ENCODE measurements around the gene ROMO1. TPM values are rescaled to one million over a fixed set of nuclear protein-coding genes. Genes with fewer than 3 reads are reported as not detected.

Gene ROMO1
- total RNA-seq, 2 donors from 2014 or later: 263 to 409 TPM

GRCh38 chr20:35653893-35654292 is 45.3 kb upstream of the ROMO1 start:
- Histone ChIP-seq H3K4me1 (peaks cover 0 to 35% of the 10 kb centered on the region in 2 donors), H3K27me3 (no peaks in the 10 kb centered on the region), H3K27ac (no peak overlapping the region), H3K36me3 (peaks cover 20% of the 10 kb centered on the region), H3K9me3 (no peaks in the 10 kb centered on the region), H3K4me3 (no peak overlapping the region)
- no peak for DNase-seq (ENCODE audit: low spot score)
- no peak for TF ChIP-seq CTCF (IDR thresholded peaks at IDR 0.05)

GRCh38 chr20:35654415-35654814 is 44.8 kb upstream of the ROMO1 start:
- H3K27me3 ChIP-seq: no peaks in the 10 kb centered on the region
- TF ChIP-seq CTCF (IDR thresholded peaks at IDR 0.05): no peak
- no peak overlapping the region for H3K27ac ChIP-seq
- no peak for DNase-seq (ENCODE audit: low spot score)
- H3K36me3 ChIP-seq: peaks cover 20% of the 10 kb centered on the region
- H3K4me3 ChIP-seq: no peak overlapping the region
- no peaks in the 10 kb centered on the region for H3K9me3 ChIP-seq
- H3K4me1 ChIP-seq: peaks cover 0 to 31% of the 10 kb centered on the region in 2 donors

GRCh38 chr20:35657271-35657670 is 41.9 kb upstream of the ROMO1 start:
- peaks cover 20% of the 10 kb centered on the region for H3K36me3 ChIP-seq
- no peak overlapping the region for H3K27ac ChIP-seq
- no peaks in the 10 kb centered on the region for H3K9me3 ChIP-seq
- H3K4me3 ChIP-seq: no peak overlapping the region
- no peak for DNase-seq (ENCODE audit: low spot score)
- no peak for TF ChIP-seq CTCF (IDR thresholded peaks at IDR 0.05)
- peaks cover 0 to 52% of the 10 kb centered on the region in 2 donors for H3K4me1 ChIP-seq
- no peaks in the 10 kb centered on the region for H3K27me3 ChIP-seq

GRCh38 chr20:35660122-35660937 is 38.9 kb upstream of the ROMO1 start:
- Histone ChIP-seq H3K4me1 (peaks cover 0 to 66% of the 10 kb centered on the region in 2 donors), H3K27ac (no peak overlapping the region), H3K36me3 (no peaks in the 10 kb centered on the region), H3K27me3 (no peaks in the 10 kb centered on the region), H3K4me3 (no peak overlapping the region), H3K9me3 (no peaks in the 10 kb centered on the region)
- DNase-seq (ENCODE audit: low spot score): no peak
- no peak for TF ChIP-seq CTCF (IDR thresholded peaks at IDR 0.05)

GRCh38 chr20:35661053-35661452 is 38.2 kb upstream of the ROMO1 start:
- no peak for DNase-seq (ENCODE audit: low spot score)
- Histone ChIP-seq H3K27me3 (no peaks in the 10 kb centered on the region), H3K9me3 (no peaks in the 10 kb centered on the region), H3K27ac (no peak overlapping the region), H3K4me3 (no peak overlapping the region), H3K36me3 (no peaks in the 10 kb centered on the region), H3K4me1 (peaks cover 0 to 66% of the 10 kb centered on the region in 2 donors)
- TF ChIP-seq CTCF (IDR thresholded peaks at IDR 0.05): no peak
